HTERT RPE-1 (cell line): ENCODE measurements around the gene SPATA13.

Source experiments
- in situ Hi-C: fragments of 300-500 bp; cut with MboI; formaldehyde crosslinking; loops from 4 replicates; pipeline ENCODE4 v1.14.3; 2020; ENCODE audit warnings: low sequenced_read_pairs

Gene SPATA13

GRCh38 chr13:24220086-24220703 is 59.7 kb downstream of the SPATA13 start:
- in situ Hi-C loops = no loop called here

DNA sequence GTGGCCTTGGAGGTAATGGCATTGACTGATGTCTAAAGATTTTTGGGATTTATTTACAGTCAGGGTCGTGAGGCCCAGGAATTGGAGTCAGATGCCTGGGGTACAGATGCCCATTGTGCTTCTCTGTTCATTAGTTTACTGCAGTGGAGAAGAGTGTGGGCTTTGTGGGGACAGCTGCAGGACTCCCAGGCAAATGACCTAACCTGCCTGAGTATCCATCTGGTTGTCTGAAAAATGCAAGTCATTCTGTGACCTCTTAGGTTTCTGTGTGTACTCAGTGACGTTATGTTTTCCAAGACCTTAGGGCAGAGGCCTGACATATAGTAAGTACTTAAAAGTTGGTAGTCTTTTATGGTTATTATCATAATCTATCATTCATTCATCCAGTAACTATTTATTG is 60.5 kb downstream of the SPATA13 start:
- in situ Hi-C loops = no loop called here

GRCh38 chr13:24222756-24223155 is 62.2 kb downstream of the SPATA13 start:
- in situ Hi-C loops = no loop called here

DNA sequence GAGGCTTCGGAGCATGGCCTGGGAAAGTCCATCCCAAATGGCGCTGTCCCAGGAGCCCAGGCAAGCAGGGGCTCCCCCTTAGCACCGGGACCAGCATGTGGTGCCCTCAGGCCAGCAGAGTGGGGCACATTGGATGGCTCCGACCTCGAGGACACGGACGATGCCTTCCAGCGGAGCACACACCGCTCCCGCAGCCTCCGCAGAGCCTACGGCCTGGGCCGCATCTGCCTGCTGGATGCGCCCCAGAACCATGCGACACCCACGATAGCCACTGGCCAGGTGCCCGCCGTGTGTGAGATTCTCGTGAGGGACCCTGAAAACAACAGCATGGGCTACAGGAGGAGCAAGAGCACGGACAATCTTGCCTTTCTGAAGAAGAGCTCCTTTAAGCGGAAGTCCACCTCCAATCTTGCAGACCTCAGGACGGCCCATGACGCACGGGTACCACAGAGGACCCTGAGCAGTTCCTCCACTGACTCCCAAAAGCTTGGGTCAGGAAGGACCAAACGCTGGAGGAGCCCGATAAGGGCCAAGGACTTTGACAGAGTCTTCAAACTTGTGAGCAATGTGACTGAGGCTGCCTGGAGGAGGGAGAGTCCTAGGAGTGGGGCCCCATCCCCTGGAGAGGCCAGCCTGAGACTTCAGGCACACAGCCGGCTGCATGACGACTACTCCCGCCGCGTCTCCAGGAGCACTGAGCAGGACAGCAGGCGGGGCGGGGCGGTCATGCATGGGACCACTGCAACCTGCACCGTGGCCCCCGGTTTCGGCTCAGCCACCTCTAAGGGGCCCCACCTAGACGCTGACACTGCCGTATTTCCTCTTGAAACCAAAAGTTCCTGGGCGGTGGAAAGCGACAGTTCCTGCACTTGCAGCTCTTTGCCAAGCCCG is 63.1 kb downstream of the SPATA13 start:
- in situ Hi-C loops = no loop called here

DNA sequence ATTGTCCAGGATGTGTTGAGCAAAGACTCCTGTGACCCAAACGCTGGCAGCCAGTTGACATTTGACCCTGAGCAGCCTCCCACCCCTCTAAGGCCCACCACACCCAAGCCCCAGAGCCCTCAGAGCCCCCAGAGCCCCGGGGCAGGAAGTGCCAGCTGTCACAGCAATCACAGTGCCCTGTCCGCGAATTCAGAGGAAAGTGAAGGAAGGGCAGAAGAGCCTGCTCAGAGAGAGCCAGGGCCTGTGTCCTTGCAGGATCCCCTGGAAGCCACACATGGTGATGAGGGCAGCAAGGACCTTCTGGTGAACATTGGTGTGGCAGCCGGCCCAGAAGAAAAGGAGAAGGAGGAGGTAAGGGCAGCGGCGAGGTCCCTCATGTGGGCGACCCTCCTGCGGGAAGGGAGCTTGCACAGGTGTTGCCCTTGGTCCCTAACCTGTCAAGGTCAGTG is 63.7 kb downstream of the SPATA13 start:
- in situ Hi-C loops = no loop called here

DNA sequence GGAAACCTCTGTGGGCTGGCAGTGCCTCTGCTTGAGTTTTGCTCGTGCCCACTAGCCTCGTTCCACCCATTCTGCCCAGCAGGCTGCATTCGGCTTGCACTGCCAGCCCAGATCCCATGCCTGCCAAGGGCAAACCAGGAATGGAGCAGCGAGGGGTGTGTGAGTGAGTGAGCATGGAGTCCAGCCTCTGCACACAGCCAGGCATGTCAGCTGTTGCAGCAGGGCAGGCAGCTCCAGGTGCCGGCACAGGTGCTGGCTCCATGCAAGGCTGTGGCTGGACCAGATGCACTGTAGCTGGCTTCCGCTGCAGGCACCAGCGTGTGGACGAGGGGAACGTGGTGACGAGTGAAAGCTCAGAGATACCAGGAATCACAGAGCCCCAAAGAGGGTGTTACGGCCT is 64.5 kb downstream of the SPATA13 start:
- in situ Hi-C loops = no loop called here

DNA sequence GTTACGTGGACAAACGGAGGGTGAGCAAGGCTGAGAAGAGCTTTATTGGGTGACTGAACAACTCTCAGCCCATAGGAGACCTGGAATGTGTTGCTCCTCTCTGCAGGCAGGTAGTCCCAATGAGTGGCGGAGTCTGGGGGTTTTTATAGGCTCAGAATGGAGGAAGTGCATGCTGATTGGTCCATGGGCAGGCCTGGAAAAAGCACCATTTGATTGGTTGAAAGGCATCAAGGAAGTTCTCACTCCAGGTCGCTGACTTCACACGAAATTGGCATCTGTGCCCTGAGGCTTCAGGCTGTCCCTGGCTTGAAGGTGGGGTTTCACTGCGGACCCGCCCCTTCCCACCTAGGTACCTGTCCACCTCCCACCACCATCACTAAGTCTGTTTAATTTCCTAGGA is 65.4 kb downstream of the SPATA13 start:
- in situ Hi-C loops = no loop called here

DNA sequence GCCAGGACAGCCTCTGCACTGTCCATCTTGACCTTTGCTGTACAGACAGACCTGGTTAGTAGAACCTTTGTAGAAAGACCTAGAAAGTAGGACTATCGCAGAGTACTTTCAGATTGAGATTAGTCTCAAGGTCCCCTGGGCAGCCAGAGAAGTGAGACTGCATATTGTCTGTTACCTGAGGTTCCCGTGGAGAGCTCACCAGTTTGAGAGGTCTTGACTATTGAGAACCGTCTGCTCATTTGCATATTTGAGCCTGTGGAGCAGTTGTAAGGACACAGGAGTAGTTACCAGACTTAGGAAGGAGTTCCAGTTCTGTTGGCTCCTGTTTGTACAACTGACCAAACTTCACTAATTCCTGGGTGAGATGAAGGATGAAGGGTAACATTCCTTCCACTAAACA is 66.2 kb downstream of the SPATA13 start:
- in situ Hi-C loops = no loop called here

- in situ Hi-C loops = no loop called here
Measured at GRCh38 chr13:24228852-24229458, 68.4 kb downstream of the SPATA13 start.

- in situ Hi-C loops = no loop called here
Measured at GRCh38 chr13:24230428-24231072, 70.0 kb downstream of the SPATA13 start.

- in situ Hi-C loops = no loop called here
Measured at GRCh38 chr13:24231377-24231776, 70.9 kb downstream of the SPATA13 start.

- in situ Hi-C loops = no loop called here
Measured at GRCh38 chr13:24232037-24232436, 71.5 kb downstream of the SPATA13 start.

- in situ Hi-C loops = no loop called here
Measured at GRCh38 chr13:24232474-24232873, 72.0 kb downstream of the SPATA13 start.

GRCh38 chr13:24233351-24233901 is 72.9 kb downstream of the SPATA13 start:
- in situ Hi-C loops = no loop called here

GRCh38 chr13:24234200-24234915 is 73.8 kb downstream of the SPATA13 start:
- in situ Hi-C loops = no loop called here

- in situ Hi-C loops = no loop called here
Measured at GRCh38 chr13:24237356-24237755, 76.8 kb downstream of the SPATA13 start.

GRCh38 chr13:24241336-24241735 is 80.8 kb downstream of the SPATA13 start:
- in situ Hi-C loops = no loop called here

DNA sequence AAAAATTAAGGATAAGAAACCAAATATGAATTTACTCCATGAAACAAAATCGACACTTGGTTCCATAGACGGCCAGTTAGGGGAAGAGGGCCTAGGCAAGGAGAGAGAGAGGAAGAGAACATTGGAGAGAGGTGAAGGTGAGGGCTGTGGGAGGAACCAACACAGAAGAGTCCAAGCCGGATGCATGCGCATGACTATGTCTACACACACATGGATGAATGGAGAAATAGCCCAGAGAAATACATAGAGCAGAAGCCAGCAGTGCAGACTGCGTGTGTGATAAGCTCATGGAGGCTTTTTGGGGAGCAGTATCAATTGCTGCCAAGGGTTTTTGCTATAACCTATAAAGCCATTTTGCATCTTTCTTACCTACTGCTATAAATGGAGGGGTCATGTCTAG is 81.6 kb downstream of the SPATA13 start:
- in situ Hi-C loops = no loop called here

DNA sequence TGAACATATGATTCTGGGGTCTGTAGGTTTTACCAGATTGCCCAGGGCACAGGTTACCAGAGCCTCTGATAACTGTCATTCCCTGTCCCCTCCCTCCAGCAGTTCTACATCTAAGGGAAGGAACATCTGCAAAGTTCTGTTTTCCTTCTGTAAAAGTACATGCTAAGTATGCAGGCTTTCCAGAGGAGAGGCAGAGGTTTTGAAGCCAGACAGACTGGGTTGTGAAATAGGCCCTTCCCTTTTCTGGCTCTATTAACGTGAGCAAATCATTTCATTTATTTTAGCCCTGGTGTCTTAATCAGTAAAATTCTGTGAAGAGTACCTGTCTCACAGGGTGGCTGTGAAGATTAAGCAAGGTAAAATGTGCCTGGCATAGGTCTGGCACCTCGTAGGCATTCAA is 82.8 kb downstream of the SPATA13 start:
- in situ Hi-C loops = no loop called here

GRCh38 chr13:24244802-24245201 is 84.3 kb downstream of the SPATA13 start:
- in situ Hi-C loops = no loop called here
